GM18907 (cell line): ENCODE results near the gene MALAT1.
"Not testable (repeated sequence)": the region's sequence is repeated elsewhere in the genome, so short reads cannot be mapped to it uniquely, and the experiment has no call there.

Source experiments
- ATAC-seq: cut with Tn5 transposase; IDR thresholded peaks from one replicate; pipeline ENCODE4 v1.9.1; 2021; ENCODE audit warnings: mild to moderate bottlenecking, moderate library complexity; ENCODE audit not compliant: unreplicated experiment

The MALAT1 gene

GRCh38 chr11:65516135-65516968 is 17.5 kb downstream of the MALAT1 start:
- no peak for ATAC-seq

GRCh38 chr11:65518941-65519549 is 20.2 kb downstream of the MALAT1 start:
- ATAC-seq: not testable (repeated sequence)

- not testable (repeated sequence) for ATAC-seq
Observed at GRCh38 chr11:65521777-65522521, 23.1 kb downstream of the MALAT1 start.

GRCh38 chr11:65522718-65523630 is 24.1 kb downstream of the MALAT1 start:
- not testable (repeated sequence) for ATAC-seq

- not testable (repeated sequence) for ATAC-seq
Observed at GRCh38 chr11:65523631-65523968, 24.8 kb downstream of the MALAT1 start.

- no peak for ATAC-seq
Observed at GRCh38 chr11:65524014-65524740, 25.3 kb downstream of the MALAT1 start.

- peak; percentile 53 for ATAC-seq
Observed at GRCh38 chr11:65524741-65525545, 26.1 kb downstream of the MALAT1 start, which contains the start of gene SCYL1. Gene SCYL1 (plus strand): TSS chr11:65525083. CDS start chr11:65525154, 71 bp downstream.

GRCh38 chr11:65525546-65526480 is 27.0 kb downstream of the MALAT1 start:
- ATAC-seq: no peak

GRCh38 chr11:65526744-65527143 is 27.9 kb downstream of the MALAT1 start:
- no peak for ATAC-seq

GRCh38 chr11:65528819-65529350 is 30.0 kb downstream of the MALAT1 start:
- ATAC-seq: no peak

- ATAC-seq: no peak
Observed at GRCh38 chr11:65529475-65530156, 30.8 kb downstream of the MALAT1 start.

- no peak for ATAC-seq
Observed at GRCh38 chr11:65530157-65530496, 31.3 kb downstream of the MALAT1 start.

GRCh38 chr11:65532388-65533064 is 33.7 kb downstream of the MALAT1 start:
- no peak for ATAC-seq

GRCh38 chr11:65535102-65535501 is 36.3 kb downstream of the MALAT1 start:
- no peak for ATAC-seq

- no peak for ATAC-seq
Observed at GRCh38 chr11:65536412-65537295, 37.8 kb downstream of the MALAT1 start.

- ATAC-seq: no peak
Observed at GRCh38 chr11:65537296-65537597, 38.4 kb downstream of the MALAT1 start.
